Activated CD8-positive, alpha-beta memory T cell treated with anti-CD3 and anti-CD28 coated beads for 4 hours (primary cell): ENCODE data around the gene PLEKHA1.

Experiments used
- DNase-seq, 2 donors: peaks; one replicate each; pipeline ENCODE4 v3.0.0-alpha.2; 2020; ENCODE audit warnings: low read depth in 2 of 2

The PLEKHA1 gene

GRCh38 chr10:122376364-122376961 is 2.0 kb downstream of the PLEKHA1 start:
- no peak for DNase-seq

DNA sequence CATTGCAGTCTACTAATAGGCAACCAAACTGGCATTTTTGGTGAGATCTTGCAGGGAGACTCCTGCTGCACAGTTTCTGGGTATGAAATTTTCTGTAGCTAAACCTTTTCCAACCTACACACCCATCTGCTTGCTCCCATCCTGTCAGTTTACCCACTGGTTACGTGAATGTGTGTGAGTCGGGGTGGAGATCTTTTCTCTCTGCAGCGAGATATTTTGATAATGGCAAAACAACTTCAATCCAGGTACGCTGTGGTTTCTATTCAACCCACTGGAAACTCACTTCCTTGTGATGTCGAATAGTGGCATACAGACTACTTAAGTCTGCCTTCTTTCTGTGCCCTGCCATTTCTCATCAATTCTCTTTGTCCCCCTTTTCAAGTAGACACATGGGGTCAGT is 4.5 kb downstream of the PLEKHA1 start:
- DNase-seq = no peak

DNA sequence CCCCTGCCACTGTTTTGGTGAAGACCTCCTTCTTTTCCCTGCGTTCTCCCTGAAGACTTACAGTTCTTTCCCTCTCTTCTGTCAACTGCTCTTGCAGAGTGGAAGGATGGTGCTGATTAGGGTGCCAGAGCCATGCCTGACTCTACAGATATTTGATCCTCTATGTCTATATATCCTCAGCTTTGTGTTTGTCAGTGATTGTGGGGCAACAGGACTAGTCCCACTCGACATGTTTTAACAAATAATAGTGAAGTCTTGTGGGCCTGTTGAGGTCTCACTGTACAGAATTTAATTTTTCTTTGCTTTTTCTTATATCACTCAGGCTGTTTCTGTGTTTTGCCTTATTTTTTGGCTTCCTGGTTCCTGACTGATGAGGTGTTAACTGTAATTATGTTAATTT is 5.0 kb downstream of the PLEKHA1 start:
- DNase-seq = no peak

- no peak for DNase-seq
Observed at GRCh38 chr10:122380703-122381102, 6.2 kb downstream of the PLEKHA1 start.

DNA sequence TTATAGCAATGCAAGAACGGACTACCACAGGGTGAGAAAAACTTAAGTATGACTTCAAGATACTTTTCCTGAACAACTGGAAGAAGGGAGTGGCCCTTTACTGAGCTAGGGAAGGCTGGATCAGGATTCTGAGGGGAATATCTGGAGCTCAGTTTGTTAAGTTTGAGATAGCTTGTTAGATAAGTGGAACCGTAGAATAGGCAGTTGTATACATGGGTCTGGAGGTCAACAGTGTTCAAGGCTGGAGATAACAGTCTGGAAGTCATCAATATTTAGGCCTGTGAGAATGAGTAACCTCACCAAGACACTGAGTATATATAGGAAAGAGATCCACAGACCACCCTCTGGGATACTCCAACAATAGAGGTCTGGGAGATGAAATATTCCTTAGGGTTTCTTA is 7.2 kb downstream of the PLEKHA1 start:
- no peak for DNase-seq

DNA sequence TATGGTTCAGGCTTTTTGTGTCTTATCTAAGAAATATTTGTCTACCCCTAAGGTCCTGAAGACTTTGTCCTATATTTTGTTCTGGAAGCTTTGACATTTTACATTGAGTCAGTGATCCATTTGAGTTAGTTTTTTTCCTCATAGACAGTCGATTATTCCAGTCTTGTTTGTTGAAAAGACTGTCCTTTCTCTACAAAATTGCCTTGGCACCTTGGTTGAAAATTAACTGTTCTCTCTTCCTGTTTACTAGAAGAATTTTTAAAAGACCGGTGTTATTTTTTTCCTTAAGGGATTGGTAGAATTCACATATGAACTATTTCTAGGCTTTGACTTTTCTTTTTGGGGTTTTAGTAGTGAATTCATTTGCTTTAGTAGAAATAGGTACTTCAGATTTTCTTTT is 12.0 kb downstream of the PLEKHA1 start:
- DNase-seq = no peak

GRCh38 chr10:122387572-122387971 is 13.1 kb downstream of the PLEKHA1 start:
- DNase-seq = no peak

DNA sequence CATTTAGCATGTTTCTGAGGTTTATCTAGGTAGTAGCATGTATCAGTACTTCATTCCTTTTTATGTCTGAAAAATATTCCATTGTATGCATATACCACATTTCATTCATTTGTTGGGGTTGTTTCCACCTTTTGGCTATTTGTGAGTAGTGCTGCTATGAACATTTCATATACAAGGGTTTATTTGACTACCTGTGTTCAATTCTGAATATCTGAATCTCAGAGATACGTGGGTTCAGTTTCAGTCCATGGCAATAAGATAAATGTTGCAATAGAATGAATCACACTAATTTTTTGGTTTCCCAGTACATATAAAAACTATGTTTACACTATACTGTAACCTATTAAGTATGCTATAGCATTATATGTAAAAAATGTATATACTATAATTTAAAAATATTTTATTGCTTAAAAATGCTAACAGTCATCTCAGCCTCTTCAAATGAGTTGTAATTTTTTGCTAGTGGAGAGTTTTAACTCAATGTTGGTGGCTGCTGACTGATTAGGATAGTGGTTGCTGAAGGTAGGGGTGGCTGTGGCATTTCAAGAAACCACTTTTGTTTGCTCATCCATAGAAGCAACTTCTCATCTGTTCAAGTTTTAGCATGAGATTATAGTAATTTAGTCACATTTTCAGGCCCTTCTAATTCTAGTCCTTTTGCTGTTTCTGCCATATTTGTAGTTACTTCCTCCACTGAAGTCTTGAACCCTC is 13.9 kb downstream of the PLEKHA1 start:
- no peak for DNase-seq

GRCh38 chr10:122390271-122390670 is 15.8 kb downstream of the PLEKHA1 start:
- DNase-seq = no peak

- no peak for DNase-seq
Observed at GRCh38 chr10:122390679-122391078, 16.2 kb downstream of the PLEKHA1 start.

GRCh38 chr10:122391875-122392274 is 17.4 kb downstream of the PLEKHA1 start:
- DNase-seq = no peak

DNA sequence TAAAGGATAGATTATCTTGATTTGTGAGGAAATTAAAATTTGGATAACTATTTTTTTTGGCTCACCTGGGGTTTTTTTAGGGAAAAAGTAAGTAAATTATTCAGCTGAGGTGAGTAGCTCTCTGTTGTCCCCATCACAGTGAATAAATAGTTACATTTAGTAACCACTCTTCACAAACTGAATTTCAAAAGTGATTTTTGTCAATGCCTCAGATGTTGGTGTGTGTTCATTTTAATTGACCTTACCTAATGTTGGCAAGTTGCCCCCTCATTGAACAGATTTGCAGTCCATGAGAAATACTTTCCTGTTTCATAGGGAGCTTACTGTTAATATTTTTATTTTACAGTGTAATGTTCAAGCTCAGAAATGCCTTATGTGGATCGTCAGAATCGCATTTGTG is 18.3 kb downstream of the PLEKHA1 start:
- no peak for DNase-seq

DNA sequence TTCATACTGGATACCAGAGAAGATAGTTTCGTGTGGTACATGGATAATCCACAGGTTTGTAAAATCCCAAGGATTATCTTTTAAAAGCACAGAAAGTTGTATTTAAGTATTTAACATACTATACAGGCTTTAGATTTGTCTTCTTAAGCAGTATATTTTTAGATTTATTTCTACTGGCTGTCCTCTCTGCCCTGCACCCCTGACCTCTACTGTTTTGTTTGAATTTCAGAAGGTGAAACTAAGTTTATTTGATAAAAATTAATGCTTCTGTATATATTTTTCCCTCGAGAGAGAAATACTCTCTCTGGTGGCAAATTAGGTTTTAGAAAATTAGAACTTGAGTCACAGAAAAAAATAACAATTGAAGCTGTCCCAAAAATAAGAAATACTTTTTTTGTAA is 18.8 kb downstream of the PLEKHA1 start:
- DNase-seq = no peak

DNA sequence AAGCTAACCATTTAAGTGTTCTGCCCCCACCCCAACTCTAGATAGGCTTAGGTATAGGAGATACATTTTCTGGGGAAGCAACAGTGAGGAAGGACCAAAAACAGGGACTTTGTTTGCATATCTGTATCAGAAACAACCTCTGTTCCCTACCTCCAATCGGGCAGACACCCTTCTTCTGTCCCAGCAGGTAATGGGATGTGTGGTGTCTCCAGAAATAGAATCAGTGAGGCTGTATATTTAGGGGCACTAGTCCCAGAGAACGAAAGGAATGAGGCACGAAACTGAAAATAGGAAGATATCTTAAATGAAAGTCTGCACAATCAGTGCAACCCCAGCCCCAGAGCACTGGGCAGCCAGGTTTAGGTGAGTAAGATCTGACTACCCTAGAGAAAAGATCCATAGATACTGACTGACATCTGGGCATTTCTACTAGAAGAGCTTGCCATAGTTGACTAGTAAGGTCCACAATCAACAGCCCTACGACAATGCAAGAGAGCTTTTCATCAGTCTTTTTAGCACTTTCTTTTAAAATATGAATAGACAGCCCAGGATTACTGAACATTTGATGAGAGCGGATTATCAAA is 28.1 kb downstream of the PLEKHA1 start:
- no peak for DNase-seq

GRCh38 chr10:122404576-122404975 is 30.1 kb downstream of the PLEKHA1 start:
- no peak for DNase-seq

GRCh38 chr10:122407375-122408125 is 33.0 kb downstream of the PLEKHA1 start:
- peak; percentile 42 for DNase-seq

DNA sequence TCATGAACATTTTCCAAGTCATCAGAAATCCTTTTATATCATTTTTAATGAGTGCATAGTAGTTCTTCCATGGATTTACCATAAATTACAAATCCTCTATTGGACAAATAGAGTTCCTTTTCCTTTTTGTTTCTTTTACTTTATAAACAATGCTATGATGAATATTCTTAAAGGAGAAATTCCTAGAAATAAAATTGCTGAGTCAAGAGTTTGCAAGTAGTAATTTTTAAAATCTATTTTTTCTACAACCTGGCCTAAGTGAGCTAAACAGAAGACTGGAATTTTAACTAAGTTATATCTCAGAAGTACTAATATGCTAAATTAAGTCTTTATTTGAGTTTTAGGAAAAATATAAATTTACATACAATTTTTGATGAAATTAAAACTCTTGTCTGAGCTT is 38.8 kb downstream of the PLEKHA1 start:
- no peak for DNase-seq

- no peak for DNase-seq
Observed at GRCh38 chr10:122417667-122418066, 43.2 kb downstream of the PLEKHA1 start.

GRCh38 chr10:122419016-122419415 is 44.5 kb downstream of the PLEKHA1 start:
- DNase-seq = no peak

- DNase-seq = no peak
Observed at GRCh38 chr10:122419876-122420623, 45.5 kb downstream of the PLEKHA1 start.

DNA sequence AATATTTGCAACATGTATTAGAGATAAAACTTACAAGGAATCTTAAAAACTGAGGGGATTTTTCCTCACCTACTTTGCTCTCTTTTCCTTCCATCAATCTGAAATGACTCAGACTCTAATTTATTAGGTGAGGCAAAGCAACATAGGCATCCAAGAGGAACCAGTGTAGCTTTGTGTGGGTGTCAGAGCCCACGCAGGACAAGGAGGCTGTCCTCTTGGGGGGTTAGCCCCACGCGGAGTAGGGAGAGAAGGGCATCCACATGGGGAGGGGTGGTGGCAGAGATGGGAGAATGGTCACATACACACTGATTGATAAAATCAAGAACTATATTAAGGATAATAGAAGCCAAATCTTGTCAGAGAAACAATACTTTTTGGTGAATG is 46.1 kb downstream of the PLEKHA1 start:
- DNase-seq = no peak

- DNase-seq = no peak
Observed at GRCh38 chr10:122421054-122421625, 46.6 kb downstream of the PLEKHA1 start.
